ENCODE results near the gene CUX1. TPM values are rescaled to one million over a fixed set of nuclear protein-coding genes. Genes with fewer than 3 reads are reported as not detected.

The CUX1 gene
- total RNA-seq, 1 experiment from 2014 or later: 47.6 TPM

DNA sequence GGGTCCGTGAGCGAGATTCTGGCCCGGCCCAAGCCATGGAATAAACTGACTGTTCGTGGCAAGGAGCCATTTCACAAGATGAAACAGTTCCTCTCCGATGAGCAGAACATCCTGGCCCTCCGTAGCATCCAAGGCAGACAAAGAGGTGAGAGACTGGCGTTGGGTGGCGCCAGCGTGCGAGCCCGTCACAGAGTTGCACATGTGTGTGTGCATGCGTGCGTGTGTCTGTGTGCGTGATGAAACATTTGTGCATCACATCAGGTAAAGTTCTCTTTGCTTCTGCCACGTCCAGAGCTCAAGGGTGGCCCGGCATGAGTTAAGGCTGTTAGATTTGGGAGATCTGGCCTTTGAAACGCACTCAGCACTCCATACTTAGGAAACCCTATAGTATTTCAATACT is 379.7 kb downstream of the CUX1 start:
- TF ChIP-seq, protein P1, sequence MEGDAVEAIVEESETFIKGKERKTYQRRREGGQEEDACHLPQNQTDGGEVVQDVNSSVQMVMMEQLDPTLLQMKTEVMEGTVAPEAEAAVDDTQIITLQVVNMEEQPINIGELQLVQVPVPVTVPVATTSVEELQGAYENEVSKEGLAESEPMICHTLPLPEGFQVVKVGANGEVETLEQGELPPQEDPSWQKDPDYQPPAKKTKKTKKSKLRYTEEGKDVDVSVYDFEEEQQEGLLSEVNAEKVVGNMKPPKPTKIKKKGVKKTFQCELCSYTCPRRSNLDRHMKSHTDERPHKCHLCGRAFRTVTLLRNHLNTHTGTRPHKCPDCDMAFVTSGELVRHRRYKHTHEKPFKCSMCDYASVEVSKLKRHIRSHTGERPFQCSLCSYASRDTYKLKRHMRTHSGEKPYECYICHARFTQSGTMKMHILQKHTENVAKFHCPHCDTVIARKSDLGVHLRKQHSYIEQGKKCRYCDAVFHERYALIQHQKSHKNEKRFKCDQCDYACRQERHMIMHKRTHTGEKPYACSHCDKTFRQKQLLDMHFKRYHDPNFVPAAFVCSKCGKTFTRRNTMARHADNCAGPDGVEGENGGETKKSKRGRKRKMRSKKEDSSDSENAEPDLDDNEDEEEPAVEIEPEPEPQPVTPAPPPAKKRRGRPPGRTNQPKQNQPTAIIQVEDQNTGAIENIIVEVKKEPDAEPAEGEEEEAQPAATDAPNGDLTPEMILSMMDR (IDR thresholded peaks at IDR 0.05; ENCODE audit: unreplicated experiment): no peak
- Mint-ChIP-seq H3K4me3 (ENCODE audit: unreplicated experiment) (no peak overlapping the region), H3K4me1 (ENCODE audit: insufficient read depth, unreplicated experiment) (no peaks in the 10 kb centered on the region), H3K27me3 (ENCODE audit: insufficient read depth, unreplicated experiment) (no peaks in the 10 kb centered on the region), H3K36me3 (ENCODE audit: insufficient read depth, unreplicated experiment) (peaks cover 58% of the 10 kb centered on the region), H3K9me3 (ENCODE audit: unreplicated experiment) (no peaks in the 10 kb centered on the region), H3K27ac (ENCODE audit: low read depth, unreplicated experiment) (no peak overlapping the region)
- CTCF ChIA-PET: no interaction called here
- POLR2A ChIA-PET: no interaction called here
- intact Hi-C loops (cut with micrococcal nuclease): no loop called here
- DNase-seq (ENCODE audit: unreplicated experiment): no peak
- no TSS peak for BruUV-seq (replicated peaks)

DNA sequence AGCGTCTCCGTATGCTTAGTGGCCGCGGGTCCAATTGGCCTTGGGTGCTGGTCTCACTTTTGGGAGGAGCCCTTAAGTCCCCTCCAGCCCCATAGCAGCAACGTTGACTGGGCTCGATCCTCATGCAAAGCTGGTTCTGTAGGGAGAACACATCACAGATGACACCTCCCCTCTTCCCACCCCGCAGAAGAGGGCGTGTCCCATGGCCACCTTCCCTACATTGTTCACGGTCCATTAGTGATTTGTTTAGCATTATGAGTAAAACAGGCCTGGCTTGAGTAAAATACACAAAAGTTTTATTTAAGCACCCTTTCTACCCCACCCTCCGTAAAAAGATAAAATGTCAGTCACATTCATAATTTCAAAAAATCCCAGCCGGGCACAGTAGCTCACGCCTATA is 380.2 kb downstream of the CUX1 start:
- Mint-ChIP-seq H3K27me3 (ENCODE audit: insufficient read depth, unreplicated experiment) (no peaks in the 10 kb centered on the region), H3K4me3 (ENCODE audit: unreplicated experiment) (no peak overlapping the region), H3K4me1 (ENCODE audit: insufficient read depth, unreplicated experiment) (no peaks in the 10 kb centered on the region), H3K27ac (ENCODE audit: low read depth, unreplicated experiment) (no peak overlapping the region), H3K9me3 (ENCODE audit: unreplicated experiment) (no peaks in the 10 kb centered on the region), H3K36me3 (ENCODE audit: insufficient read depth, unreplicated experiment) (peaks cover 58% of the 10 kb centered on the region)
- no TSS peak for BruUV-seq (replicated peaks)
- no peak for DNase-seq (ENCODE audit: unreplicated experiment)
- TF ChIP-seq, protein P1 (IDR thresholded peaks at IDR 0.05; ENCODE audit: unreplicated experiment): no peak
- intact Hi-C loops (cut with micrococcal nuclease): no loop called here
- ChIA-PET CTCF (interaction anchor here (0.6 to 1.5 kb wide), 3 partner anchors 30 to 723 kb away, joined by 3 to 4 read pairs (median 4); no protein-coding TSS in a partner anchor), POLR2A (no interaction called here)

DNA sequence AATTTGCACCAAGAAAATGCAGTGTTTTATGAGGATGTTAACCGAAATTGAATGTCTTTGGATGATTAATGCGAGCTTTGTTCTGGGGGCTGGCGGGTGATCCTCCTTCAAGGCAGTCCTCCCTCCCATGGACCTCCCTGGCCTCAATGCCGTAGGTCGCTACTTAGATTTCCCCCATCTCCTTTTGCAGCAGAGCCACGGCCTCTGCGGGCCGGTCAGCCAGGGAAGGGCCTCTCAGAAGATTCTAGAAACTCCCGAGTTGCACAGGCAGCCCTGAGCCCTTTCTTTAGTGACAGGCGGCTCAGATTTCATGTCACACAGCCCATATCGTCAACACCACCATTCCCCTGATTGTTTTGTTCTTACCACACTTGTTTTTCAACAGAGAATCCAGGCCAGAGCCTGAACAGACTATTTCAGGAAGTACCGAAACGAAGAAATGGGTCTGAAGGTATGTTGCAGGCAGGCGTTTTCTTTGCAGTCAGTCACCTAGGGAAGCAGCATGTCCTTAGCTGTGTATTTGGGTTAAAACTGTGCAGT is 381.1 kb downstream of the CUX1 start:
- H3K27me3 Mint-ChIP-seq (ENCODE audit: insufficient read depth, unreplicated experiment): no peaks in the 10 kb centered on the region
- H3K36me3 Mint-ChIP-seq (ENCODE audit: insufficient read depth, unreplicated experiment): peaks cover 56% of the 10 kb centered on the region
- no peaks in the 10 kb centered on the region for H3K9me3 Mint-ChIP-seq (ENCODE audit: unreplicated experiment)
- ChIA-PET POLR2A (no interaction called here), CTCF (interaction anchor here (0.6 to 1.5 kb wide), 3 partner anchors 31 to 378 kb away, joined by 3 to 4 read pairs (median 3); no protein-coding TSS in a partner anchor)
- no peaks in the 10 kb centered on the region for H3K4me1 Mint-ChIP-seq (ENCODE audit: insufficient read depth, unreplicated experiment)
- no peak overlapping the region for H3K4me3 Mint-ChIP-seq (ENCODE audit: unreplicated experiment)
- BruUV-seq (replicated peaks): no TSS peak
- H3K27ac Mint-ChIP-seq (ENCODE audit: low read depth, unreplicated experiment): no peak overlapping the region
- DNase-seq (ENCODE audit: unreplicated experiment): no peak
- TF ChIP-seq, protein P1 (IDR thresholded peaks at IDR 0.05; ENCODE audit: unreplicated experiment): no peak
- intact Hi-C loops (cut with micrococcal nuclease): no loop called here

DNA sequence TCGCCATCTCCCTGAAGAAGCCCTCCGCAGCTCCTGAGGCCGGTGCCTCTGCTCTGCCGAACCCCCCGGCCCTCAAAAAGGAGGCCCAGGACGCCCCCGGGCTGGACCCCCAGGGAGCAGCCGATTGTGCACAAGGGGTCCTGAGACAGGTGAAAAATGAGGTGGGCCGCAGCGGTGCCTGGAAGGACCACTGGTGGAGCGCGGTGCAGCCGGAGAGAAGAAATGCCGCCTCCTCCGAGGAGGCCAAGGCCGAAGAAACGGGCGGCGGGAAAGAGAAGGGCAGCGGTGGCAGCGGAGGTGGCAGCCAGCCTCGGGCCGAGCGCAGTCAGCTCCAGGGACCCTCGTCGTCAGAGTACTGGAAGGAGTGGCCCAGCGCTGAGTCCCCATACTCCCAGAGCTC is 384.1 kb downstream of the CUX1 start:
- H3K9me3 Mint-ChIP-seq (ENCODE audit: unreplicated experiment): no peaks in the 10 kb centered on the region
- BruUV-seq (replicated peaks): no TSS peak
- H3K27me3 Mint-ChIP-seq (ENCODE audit: insufficient read depth, unreplicated experiment): no peaks in the 10 kb centered on the region
- CTCF ChIA-PET: interaction anchor here (0.6 kb wide), 1 partner anchor 40 kb away, joined by 5 read pairs; no protein-coding TSS in a partner anchor
- no peak overlapping the region for H3K4me3 Mint-ChIP-seq (ENCODE audit: unreplicated experiment)
- peaks cover 50% of the 10 kb centered on the region for H3K36me3 Mint-ChIP-seq (ENCODE audit: insufficient read depth, unreplicated experiment)
- POLR2A ChIA-PET: interaction anchor here (0.6 kb wide), 1 partner anchor 476 kb away, joined by 4 read pairs; no protein-coding TSS in a partner anchor
- no peaks in the 10 kb centered on the region for H3K4me1 Mint-ChIP-seq (ENCODE audit: insufficient read depth, unreplicated experiment)
- intact Hi-C loops (cut with micrococcal nuclease): no loop called here
- H3K27ac Mint-ChIP-seq (ENCODE audit: low read depth, unreplicated experiment): no peak overlapping the region
- TF ChIP-seq, protein P1 (IDR thresholded peaks at IDR 0.05; ENCODE audit: unreplicated experiment): no peak
- no peak for DNase-seq (ENCODE audit: unreplicated experiment)
